HG02642 (cell line): ENCODE results near the gene TNN.
"Not testable (repeated sequence)": the region's sequence is repeated elsewhere in the genome, so short reads cannot be mapped to it uniquely, and the experiment has no call there.

Source experiments
- ATAC-seq: cut with Tn5 transposase; IDR thresholded peaks from one replicate; pipeline ENCODE4 v1.9.1; 2021; ENCODE audit warnings: mild to moderate bottlenecking; ENCODE audit not compliant: unreplicated experiment, poor library complexity

TNN gene, protein sequence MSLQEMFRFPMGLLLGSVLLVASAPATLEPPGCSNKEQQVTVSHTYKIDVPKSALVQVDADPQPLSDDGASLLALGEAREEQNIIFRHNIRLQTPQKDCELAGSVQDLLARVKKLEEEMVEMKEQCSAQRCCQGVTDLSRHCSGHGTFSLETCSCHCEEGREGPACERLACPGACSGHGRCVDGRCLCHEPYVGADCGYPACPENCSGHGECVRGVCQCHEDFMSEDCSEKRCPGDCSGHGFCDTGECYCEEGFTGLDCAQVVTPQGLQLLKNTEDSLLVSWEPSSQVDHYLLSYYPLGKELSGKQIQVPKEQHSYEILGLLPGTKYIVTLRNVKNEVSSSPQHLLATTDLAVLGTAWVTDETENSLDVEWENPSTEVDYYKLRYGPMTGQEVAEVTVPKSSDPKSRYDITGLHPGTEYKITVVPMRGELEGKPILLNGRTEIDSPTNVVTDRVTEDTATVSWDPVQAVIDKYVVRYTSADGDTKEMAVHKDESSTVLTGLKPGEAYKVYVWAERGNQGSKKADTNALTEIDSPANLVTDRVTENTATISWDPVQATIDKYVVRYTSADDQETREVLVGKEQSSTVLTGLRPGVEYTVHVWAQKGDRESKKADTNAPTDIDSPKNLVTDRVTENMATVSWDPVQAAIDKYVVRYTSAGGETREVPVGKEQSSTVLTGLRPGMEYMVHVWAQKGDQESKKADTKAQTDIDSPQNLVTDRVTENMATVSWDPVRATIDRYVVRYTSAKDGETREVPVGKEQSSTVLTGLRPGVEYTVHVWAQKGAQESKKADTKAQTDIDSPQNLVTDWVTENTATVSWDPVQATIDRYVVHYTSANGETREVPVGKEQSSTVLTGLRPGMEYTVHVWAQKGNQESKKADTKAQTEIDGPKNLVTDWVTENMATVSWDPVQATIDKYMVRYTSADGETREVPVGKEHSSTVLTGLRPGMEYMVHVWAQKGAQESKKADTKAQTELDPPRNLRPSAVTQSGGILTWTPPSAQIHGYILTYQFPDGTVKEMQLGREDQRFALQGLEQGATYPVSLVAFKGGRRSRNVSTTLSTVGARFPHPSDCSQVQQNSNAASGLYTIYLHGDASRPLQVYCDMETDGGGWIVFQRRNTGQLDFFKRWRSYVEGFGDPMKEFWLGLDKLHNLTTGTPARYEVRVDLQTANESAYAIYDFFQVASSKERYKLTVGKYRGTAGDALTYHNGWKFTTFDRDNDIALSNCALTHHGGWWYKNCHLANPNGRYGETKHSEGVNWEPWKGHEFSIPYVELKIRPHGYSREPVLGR (N-terminal part only)

GRCh38 chr1:175067362-175068106 lies at the start of gene TNN:
Gene TNN (plus strand): TSS chr1:175067833. CDS start chr1:175077419, 9,586 bp downstream.
- no peak for ATAC-seq

DNA sequence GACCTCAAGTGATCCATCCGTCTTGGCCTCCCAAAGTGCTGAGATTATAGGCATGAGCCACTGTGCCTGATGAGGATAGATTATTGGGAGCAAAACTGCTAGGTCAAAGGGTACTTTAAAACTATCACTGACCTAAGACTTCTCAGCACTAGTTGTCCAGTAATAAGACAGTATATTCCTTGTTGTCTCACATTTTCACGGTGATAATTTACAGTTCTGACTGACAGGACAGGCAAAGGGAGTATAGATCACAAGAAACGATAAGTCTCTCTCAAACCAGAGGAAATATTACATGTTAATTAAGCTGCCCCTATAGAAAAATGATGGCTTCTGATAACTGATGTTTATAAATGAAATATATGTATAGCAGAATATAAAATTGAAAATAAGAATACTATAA lies 48.1 kb upstream of the TNN start:
- no peak for ATAC-seq

GRCh38 chr1:175023043-175023921 lies 44.4 kb upstream of the TNN start, which contains the start of gene MRPS14:
Gene MRPS14 (minus strand): TSS chr1:175023425. CDS start chr1:175023408, 17 bp downstream.
- ATAC-seq: peak; percentile 94

DNA sequence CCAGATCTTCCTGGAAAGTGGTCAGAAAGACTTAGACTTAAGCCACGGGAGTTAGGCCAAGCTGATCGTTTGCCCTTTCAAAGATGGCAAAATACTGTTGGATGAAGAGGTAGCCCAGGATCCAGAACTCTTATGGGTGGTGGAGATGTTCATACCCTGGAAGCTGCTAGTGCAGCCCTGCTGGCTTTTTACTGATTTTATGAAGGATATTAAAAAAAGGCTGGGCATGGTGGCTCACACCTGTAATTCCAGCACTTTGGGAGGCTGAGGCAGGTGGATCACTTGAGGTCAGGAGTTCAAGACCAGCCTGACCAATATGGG lies 43.8 kb upstream of the TNN start:
- ATAC-seq: not testable (repeated sequence)

- ATAC-seq: no peak
These were observed 42.9 kb upstream of the TNN start for GRCh38 chr1:175024773-175025172.

- no peak for ATAC-seq
These were observed 33.7 kb upstream of the TNN start for GRCh38 chr1:175033953-175034352.

DNA sequence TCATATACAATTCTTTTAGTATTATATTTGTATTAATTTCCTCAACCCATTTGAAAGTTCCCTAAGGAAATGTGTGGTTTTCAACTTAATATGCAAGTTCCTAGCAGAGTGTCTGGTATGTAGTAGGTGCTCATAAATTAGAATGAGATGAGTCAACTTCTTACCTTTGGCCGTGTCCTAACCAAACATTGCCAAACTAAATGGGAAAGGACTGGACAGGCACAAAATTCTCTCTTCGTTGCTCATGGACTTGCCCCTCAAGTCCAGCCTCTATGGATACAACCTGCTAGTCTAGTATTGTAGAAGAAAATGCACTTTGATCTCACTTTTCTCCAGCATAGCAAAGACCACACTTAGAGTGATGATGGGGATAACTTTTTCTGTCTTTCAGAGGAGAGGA lies 32.9 kb upstream of the TNN start:
- no peak for ATAC-seq

GRCh38 chr1:175035865-175036264 lies 31.8 kb upstream of the TNN start:
- no peak for ATAC-seq

DNA sequence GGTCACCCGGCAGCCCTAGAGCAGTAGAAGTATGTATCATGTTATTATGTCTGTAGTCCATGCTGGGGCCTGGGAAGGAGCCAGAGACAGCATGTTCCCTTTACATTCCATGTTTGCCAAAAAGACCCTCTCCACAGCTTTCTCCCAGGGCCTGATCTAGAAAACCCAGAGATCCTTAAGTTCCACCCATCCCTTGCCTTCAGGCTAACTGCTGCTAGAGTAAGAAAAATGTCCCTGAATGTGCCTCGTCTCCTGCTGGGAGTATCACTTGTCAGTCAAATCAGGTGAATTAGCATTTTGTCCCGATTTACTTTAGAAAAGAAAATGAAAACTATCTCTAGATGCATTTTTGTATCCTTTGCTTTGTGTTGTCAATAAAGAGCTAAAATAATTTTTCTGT lies 31.2 kb upstream of the TNN start:
- no peak for ATAC-seq

- ATAC-seq: no peak
These were observed 30.2 kb upstream of the TNN start for GRCh38 chr1:175037416-175037815.

- ATAC-seq: no peak
These were observed 27.2 kb upstream of the TNN start for GRCh38 chr1:175040324-175040879.

GRCh38 chr1:175042650-175043049 lies 25.0 kb upstream of the TNN start:
- ATAC-seq: no peak

- no peak for ATAC-seq
These were observed 23.8 kb upstream of the TNN start for GRCh38 chr1:175043824-175044223.

DNA sequence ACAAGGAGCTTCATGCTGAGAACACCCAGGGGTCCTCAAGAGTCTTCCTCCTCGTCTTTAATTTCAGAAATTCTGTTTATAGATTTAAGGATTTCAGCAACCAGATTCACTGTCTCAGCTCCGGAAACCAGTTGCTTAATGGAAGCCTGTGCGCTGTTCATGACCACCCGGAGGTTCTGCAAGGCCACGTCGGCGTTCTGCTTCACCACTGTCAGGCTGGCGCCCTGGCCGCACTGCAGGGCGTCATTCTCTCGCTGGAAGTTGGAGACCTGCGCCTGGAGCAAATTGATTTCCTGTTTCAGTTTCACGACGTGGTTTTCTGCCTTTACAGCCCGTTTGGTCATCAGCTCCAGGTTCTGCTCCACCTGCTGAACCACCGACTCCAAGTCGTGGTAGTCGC lies 23.0 kb upstream of the TNN start:
- ATAC-seq: not testable (repeated sequence)

DNA sequence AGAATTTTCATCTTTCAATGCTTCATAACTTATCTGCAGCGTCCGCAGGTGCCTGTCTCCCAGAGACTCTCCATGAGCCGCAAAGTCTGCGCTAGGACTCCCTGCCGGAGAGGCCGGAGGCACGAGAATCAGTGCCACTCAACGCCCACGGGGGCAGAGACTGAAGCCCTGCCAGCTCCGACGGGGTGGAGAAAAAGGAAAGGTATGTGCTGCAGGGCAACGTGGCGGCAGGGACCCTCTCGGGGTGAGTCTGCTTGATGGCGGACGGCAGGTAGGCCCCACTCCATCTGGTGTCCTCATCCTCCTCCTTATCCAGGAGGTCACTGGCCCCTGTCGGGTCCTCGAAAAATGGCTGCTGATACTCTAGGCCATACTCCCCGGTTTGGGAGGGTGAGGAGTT lies 22.5 kb upstream of the TNN start:
- ATAC-seq: no peak

DNA sequence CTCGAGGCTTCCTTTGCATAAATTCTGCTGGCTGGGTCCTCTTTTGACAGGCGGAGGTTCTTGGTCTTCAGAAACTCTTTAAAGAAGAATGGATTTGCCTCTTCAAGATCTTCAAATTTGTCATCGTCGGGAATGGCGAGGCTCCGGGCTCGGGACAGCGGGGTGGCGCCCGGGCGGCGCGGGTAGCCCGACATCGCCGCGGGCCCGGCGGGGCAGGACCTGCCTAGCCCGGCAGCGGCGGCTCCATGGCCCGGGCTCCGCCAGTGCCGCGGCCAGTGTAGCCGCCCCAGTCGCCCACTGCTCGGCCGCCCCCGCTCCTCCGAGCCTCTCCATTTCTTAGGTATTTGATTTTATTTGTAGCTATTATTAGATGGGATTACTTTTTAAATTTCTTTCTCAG lies 22.1 kb upstream of the TNN start:
- ATAC-seq: no peak

- no peak for ATAC-seq
These were observed 16.6 kb upstream of the TNN start for GRCh38 chr1:175050992-175051391.

- ATAC-seq: no peak
These were observed 12.9 kb upstream of the TNN start for GRCh38 chr1:175054736-175055135.

DNA sequence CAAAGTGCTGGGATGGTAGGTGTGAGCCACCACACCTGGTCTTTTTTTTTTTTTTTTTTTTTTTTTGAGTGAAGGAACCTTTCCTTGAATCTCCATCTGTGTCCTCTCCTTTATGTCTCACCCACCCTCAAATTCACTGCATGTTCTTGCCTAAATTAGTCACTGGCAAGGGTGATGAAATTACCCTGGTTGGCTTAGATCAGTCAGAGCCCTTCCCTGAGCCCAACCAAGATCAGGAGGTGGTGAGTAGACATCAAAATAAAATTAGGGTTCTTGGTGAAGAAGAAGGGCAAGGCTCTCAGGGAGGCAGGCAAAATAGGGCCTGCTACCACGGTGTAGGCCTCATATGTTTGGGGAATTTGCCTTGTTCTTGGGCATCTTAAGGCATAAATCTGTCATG lies 5.3 kb upstream of the TNN start:
- no peak for ATAC-seq
